ENCODE data around the gene LAS1L. TPM values are rescaled to one million over a fixed set of nuclear protein-coding genes. Genes with fewer than 3 reads are reported as not detected.

The LAS1L gene
- total RNA-seq, 1 donor from 2014 or later = 17.9 TPM

DNA sequence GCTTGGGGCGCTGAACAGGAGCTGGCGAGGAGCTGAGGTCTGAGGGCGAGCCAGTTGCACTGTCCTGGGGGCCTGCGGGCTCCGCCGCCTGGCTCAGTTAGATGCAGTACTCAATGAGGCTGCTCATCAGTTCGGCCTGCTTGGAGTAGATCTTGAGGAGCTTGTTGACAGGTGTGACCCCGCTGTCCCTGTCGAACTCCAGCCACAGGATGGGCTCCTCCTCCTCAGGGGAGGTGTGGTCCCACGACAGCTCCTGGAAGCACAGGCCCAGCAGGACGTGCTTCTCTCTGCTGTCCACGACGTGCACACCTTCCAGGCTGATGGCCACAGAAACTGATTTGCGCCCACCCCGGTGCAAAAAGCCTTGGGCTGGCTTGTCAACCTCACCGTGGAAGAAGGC, 16.5 kb upstream of the LAS1L start:
- Histone ChIP-seq H3K27me3 (no peaks in the 10 kb centered on the region), H3K27ac (no peak overlapping the region), H3K4me1 (no peaks in the 10 kb centered on the region), H3K4me3 (no peak overlapping the region), H3K36me3 (no peaks in the 10 kb centered on the region), H3K9me3 (no peaks in the 10 kb centered on the region)
- no peak for DNase-seq (ENCODE audit: extremely low spot score in 2 of 2)
- TF ChIP-seq, protein P1, sequence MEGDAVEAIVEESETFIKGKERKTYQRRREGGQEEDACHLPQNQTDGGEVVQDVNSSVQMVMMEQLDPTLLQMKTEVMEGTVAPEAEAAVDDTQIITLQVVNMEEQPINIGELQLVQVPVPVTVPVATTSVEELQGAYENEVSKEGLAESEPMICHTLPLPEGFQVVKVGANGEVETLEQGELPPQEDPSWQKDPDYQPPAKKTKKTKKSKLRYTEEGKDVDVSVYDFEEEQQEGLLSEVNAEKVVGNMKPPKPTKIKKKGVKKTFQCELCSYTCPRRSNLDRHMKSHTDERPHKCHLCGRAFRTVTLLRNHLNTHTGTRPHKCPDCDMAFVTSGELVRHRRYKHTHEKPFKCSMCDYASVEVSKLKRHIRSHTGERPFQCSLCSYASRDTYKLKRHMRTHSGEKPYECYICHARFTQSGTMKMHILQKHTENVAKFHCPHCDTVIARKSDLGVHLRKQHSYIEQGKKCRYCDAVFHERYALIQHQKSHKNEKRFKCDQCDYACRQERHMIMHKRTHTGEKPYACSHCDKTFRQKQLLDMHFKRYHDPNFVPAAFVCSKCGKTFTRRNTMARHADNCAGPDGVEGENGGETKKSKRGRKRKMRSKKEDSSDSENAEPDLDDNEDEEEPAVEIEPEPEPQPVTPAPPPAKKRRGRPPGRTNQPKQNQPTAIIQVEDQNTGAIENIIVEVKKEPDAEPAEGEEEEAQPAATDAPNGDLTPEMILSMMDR (IDR thresholded peaks at IDR 0.05) = no peak
- TF ChIP-seq POLR2AphosphoS5 (IDR thresholded peaks at IDR 0.05; ENCODE audit: insufficient read depth in 1 of 2, low read depth in 1 of 2) (no peak), POLR2A (IDR thresholded peaks at IDR 0.05) (no peak)
- intact Hi-C loops (cut with DNase I) = no loop called here

- Histone ChIP-seq H3K4me3 (no peak overlapping the region), H3K27ac (no peak overlapping the region), H3K4me1 (no peaks in the 10 kb centered on the region), H3K27me3 (no peaks in the 10 kb centered on the region), H3K36me3 (no peaks in the 10 kb centered on the region), H3K9me3 (no peaks in the 10 kb centered on the region)
- DNase-seq (ENCODE audit: extremely low spot score in 2 of 2) = no peak
- intact Hi-C loops (cut with DNase I) = no loop called here
- TF ChIP-seq POLR2AphosphoS5 (IDR thresholded peaks at IDR 0.05; ENCODE audit: insufficient read depth in 1 of 2, low read depth in 1 of 2) (no peak), POLR2A (IDR thresholded peaks at IDR 0.05) (no peak)
- TF ChIP-seq, protein P1 (IDR thresholded peaks at IDR 0.05) = no peak
These were observed 10.9 kb upstream of the LAS1L start for GRCh38 chrX:65545456-65545855.

DNA sequence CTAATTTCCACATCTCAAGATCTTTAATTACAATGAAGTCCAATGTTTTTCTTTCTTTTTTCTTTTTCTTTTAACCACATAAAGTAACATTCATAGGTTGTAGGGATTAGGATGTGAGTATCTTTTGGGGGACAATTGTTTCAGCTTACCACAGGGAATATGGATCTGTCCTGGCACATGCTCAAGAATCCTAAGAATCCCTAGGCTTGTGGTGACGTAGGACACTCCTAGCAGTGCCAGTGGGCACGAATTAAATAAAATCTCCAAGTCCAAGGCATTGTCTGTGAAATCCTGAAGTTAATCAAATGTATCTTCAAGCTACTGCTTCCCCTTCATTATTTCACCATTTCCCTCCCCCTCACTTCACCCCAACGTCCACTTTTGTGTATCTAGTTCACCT, 2.6 kb upstream of the LAS1L start:
- H3K27me3 ChIP-seq = no peaks in the 10 kb centered on the region
- H3K27ac ChIP-seq = no peak overlapping the region
- intact Hi-C loops (cut with DNase I) = no loop called here
- no peaks in the 10 kb centered on the region for H3K36me3 ChIP-seq
- peaks cover 7% of the 10 kb centered on the region for H3K4me1 ChIP-seq
- no peak for DNase-seq (ENCODE audit: extremely low spot score in 2 of 2)
- H3K9me3 ChIP-seq = no peaks in the 10 kb centered on the region
- no peak for TF ChIP-seq POLR2AphosphoS5 (IDR thresholded peaks at IDR 0.05; ENCODE audit: insufficient read depth in 1 of 2, low read depth in 1 of 2)
- TF ChIP-seq POLR2A (IDR thresholded peaks at IDR 0.05) = no peak
- H3K4me3 ChIP-seq = no peak overlapping the region

DNA sequence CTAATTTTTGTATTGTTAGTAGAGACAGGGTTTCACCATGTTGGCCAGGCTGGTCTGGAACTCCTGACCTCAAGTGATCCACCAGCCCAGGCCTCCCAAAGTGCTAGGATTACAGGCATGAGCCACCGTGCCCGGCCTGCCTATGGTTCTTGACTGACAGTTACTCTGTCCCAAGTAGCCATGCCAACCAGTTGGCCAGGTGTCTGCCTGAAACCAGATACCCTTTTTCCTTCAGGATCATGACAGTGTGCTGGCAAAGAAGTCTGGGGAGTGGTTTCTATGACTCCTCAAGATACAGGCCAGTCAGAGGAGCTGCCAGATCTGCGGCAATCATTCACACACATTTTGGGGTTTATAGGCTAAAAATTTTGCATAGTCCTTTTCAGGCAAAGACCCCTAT, 1.7 kb upstream of the LAS1L start:
- TF ChIP-seq POLR2A (IDR thresholded peaks at IDR 0.05) = no peak
- H3K9me3 ChIP-seq = no peaks in the 10 kb centered on the region
- no peak overlapping the region for H3K4me3 ChIP-seq
- peaks cover 7% of the 10 kb centered on the region for H3K4me1 ChIP-seq
- no peak overlapping the region for H3K27ac ChIP-seq
- H3K27me3 ChIP-seq = no peaks in the 10 kb centered on the region
- DNase-seq (ENCODE audit: extremely low spot score in 2 of 2) = peak in 1 of 2 donors; percentile 82
- no peaks in the 10 kb centered on the region for H3K36me3 ChIP-seq
- intact Hi-C loops (cut with DNase I) = no loop called here

DNA sequence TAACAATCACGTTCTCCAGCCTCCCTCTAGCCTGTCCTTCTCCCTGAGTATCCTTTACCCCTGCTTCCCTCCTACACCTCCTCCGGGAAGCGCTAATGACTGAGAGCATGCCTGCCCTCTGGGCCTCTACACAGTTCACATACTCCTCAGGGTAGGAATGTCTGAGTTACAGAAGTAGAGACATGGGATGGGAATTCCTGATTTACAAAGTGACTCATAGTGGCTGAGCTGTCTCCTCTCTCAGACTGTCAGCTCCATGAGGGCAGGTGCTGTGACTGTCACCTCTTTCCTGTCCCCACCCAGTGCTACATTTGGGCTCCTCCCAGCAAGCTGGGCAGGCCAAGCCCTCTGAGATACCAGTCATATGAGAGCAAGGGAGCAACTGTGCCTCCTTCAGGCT, 2.6 kb downstream of the LAS1L start:
- Histone ChIP-seq H3K4me1 (peaks cover 7% of the 10 kb centered on the region), H3K27me3 (no peaks in the 10 kb centered on the region), H3K27ac (no peak overlapping the region), H3K36me3 (no peaks in the 10 kb centered on the region), H3K9me3 (no peaks in the 10 kb centered on the region), H3K4me3 (no peak overlapping the region)
- TF ChIP-seq POLR2AphosphoS5 (IDR thresholded peaks at IDR 0.05; ENCODE audit: insufficient read depth in 1 of 2, low read depth in 1 of 2) (no peak), POLR2A (IDR thresholded peaks at IDR 0.05) (no peak)
- TF ChIP-seq, protein P1 (IDR thresholded peaks at IDR 0.05) = no peak
- DNase-seq (ENCODE audit: extremely low spot score in 2 of 2) = no peak
- intact Hi-C loops (cut with DNase I) = no loop called here

- no peak for DNase-seq (ENCODE audit: extremely low spot score in 2 of 2)
- Histone ChIP-seq H3K36me3 (no peaks in the 10 kb centered on the region), H3K4me3 (no peak overlapping the region), H3K9me3 (no peaks in the 10 kb centered on the region), H3K4me1 (peaks cover 7% of the 10 kb centered on the region), H3K27me3 (no peaks in the 10 kb centered on the region), H3K27ac (no peak overlapping the region)
- no peak for TF ChIP-seq POLR2A (IDR thresholded peaks at IDR 0.05)
- TF ChIP-seq POLR2AphosphoS5 (IDR thresholded peaks at IDR 0.05; ENCODE audit: insufficient read depth in 1 of 2, low read depth in 1 of 2) = no peak
- TF ChIP-seq, protein P1 (IDR thresholded peaks at IDR 0.05) = peak; percentile 63 to 88 (median 70)
- intact Hi-C loops (cut with DNase I) = no loop called here
These were observed 5.8 kb downstream of the LAS1L start for GRCh38 chrX:65528705-65529340.

Measured in vagina (tissue), 2 donors.